Tibial nerve (tissue), 4 donors: ENCODE measurements around the gene CCDC3. TPM values are rescaled to one million over a fixed set of nuclear protein-coding genes. Genes with fewer than 3 reads are reported as not detected.

Experiments used
- DNase-seq, 2 donors: peaks; one replicate each; pipeline ENCODE4 v3.0.0-alpha.2; 2019; ENCODE audit warnings: low spot score in 2 of 2
- H3K27ac ChIP-seq, 4 donors: fragments of 200-600 bp; sonication (generic) in 3 of 4; one replicate each; pipeline ENCODE4 v1.5.1; 2017 to 2019; ENCODE audit warnings: mild to moderate bottlenecking in 1 of 4
- H3K27me3 ChIP-seq, 2 donors: fragments of 200-600 bp; sonication (generic) in 1 of 2; one replicate each; pipeline versions ENCODE4 v1.5.1 to v1.6.0; 2017 to 2019
- H3K36me3 ChIP-seq, 3 donors: fragments of 200-600 bp; sonication (generic); one replicate each; pipeline ENCODE4 v1.5.1; 2018 to 2019
- H3K4me1 ChIP-seq, 4 donors: fragments of 200-600 bp; sonication (generic) in 3 of 4; one replicate each; pipeline ENCODE4 v1.5.1; 2017 to 2019
- H3K4me3 ChIP-seq, 4 donors: fragments of 200-600 bp; sonication (generic) in 3 of 4; one replicate each; pipeline ENCODE4 v1.5.1; 2017 to 2019; ENCODE audit warnings: mild to moderate bottlenecking in 1 of 4, moderate library complexity in 1 of 4
- H3K9me3 ChIP-seq, 4 donors: fragments of 200-600 bp; sonication (generic) in 3 of 4; one replicate each; pipeline ENCODE4 v1.5.1; 2017 to 2019
- CTCF ChIP-seq, 5 experiments: fragments of 200-600 bp in 3 of 5; fragments of 450-650 bp in 2 of 5; sonication (generic) in 3 of 5; IDR thresholded peaks; one replicate each; pipeline ENCODE4 v1.5.1; 2016 to 2019; ENCODE audit warnings: antibody characterized with exemption in 5 of 5, mild to moderate bottlenecking in 3 of 5, moderate library complexity in 2 of 5
- EP300 ChIP-seq, 2 donors: sonication (generic); formaldehyde crosslinking; IDR thresholded peaks; one replicate each; pipeline ENCODE4 v1.6.1; 2017; ENCODE audit warnings: antibody characterized with exemption in 2 of 2, mild to moderate bottlenecking in 1 of 2
- POLR2A ChIP-seq, 2 donors: fragments of 450-650 bp; IDR thresholded peaks; one replicate each; pipeline ENCODE4 v1.6.1; 2017; ENCODE audit warnings: antibody characterized with exemption in 2 of 2, mild to moderate bottlenecking in 2 of 2, moderate library complexity in 2 of 2
- WGBS, 2 donors: methylation state at CpG; one replicate each; pipeline ENCODE4 v1.1.5; 2018; 5-methylcytosine and 5-hydroxymethylcytosine counted together
- total RNA-seq, 4 donors: library from RNA; depleted of rRNA; stranded (reverse); fragments of >200 nt; gene quantifications; one replicate each; pipeline ENCODE4 v1.1.0, GENCODE V29; 2016

Gene CCDC3
- total RNA-seq, 4 donors from 2014 or later = 73.2 to 188 (median 149) TPM

DNA sequence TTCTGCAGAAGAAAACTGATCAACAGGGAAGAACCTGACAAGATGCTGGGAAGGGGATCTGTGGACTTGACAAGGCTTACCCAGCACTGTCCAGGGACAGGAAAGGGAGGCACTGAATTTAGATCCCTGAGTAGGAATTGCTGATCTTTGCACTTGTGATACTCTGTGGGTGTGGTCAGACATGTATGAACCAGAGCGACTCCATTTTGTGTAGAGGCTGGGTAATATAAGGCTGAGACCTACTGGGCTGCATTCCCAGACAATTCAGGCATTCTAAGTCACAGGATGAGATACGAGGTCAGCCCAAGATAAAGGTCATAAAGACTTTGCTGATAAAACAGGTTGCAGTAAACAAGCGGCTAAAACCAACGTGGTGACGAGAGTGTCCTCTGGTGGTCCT, 60.7 kb downstream of the CCDC3 start:
- Histone ChIP-seq H3K27me3 (no peaks in the 10 kb centered on the region), H3K27ac (no peak overlapping the region), H3K9me3 (no peaks in the 10 kb centered on the region), H3K4me3 (no peak overlapping the region), H3K4me1 (peaks cover 0 to 6% (median 0%) of the 10 kb centered on the region in 4 donors), H3K36me3 (no peaks in the 10 kb centered on the region)
- no peak for TF ChIP-seq EP300 (IDR thresholded peaks at IDR 0.05)
- no peak for TF ChIP-seq POLR2A (IDR thresholded peaks at IDR 0.05)
- no peak for TF ChIP-seq CTCF (IDR thresholded peaks at IDR 0.05)
- 73 to 79% methylated on average over 5 of the region's 5 CpGs for WGBS, 2 donors
- no peak for DNase-seq

- no peaks in the 10 kb centered on the region for H3K27me3 ChIP-seq
- peaks cover 0 to 6% (median 0%) of the 10 kb centered on the region in 4 donors for H3K4me1 ChIP-seq
- H3K9me3 ChIP-seq = no peaks in the 10 kb centered on the region
- no peaks in the 10 kb centered on the region for H3K36me3 ChIP-seq
- TF ChIP-seq CTCF (IDR thresholded peaks at IDR 0.05) = no peak
- no peak for TF ChIP-seq POLR2A (IDR thresholded peaks at IDR 0.05)
- TF ChIP-seq EP300 (IDR thresholded peaks at IDR 0.05) = no peak
- H3K4me3 ChIP-seq = no peak overlapping the region
- whole genome bisulfite sequencing, 2 donors = 60 to 62% methylated on average over 4 of the region's 4 CpGs
- no peak overlapping the region for H3K27ac ChIP-seq
- DNase-seq = no peak
Measured at GRCh38 chr10:12938271-12938670, 63.2 kb downstream of the CCDC3 start.

DNA sequence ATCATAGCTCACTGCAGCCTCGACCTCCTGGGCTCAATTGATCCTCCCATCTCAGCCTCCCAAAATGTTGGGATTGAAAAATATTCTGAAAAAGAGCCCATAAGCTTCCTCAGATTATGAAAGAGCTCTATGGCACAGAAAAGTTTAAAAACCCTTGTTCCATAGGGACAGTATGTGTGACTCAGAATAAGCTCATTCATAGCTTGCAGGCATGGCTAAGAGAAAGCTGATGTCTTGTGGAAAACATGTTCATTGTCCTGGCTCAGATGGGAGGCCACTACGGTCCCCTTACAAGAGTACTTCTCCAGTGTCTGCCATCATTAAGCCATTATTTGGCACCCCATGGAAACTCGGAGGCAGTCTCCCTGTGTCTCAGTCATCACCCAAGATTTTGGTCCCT, 64.0 kb downstream of the CCDC3 start:
- Histone ChIP-seq H3K36me3 (no peaks in the 10 kb centered on the region), H3K4me3 (no peak overlapping the region), H3K27ac (no peak overlapping the region), H3K4me1 (peaks cover 0 to 3% (median 0%) of the 10 kb centered on the region in 4 donors), H3K27me3 (no peaks in the 10 kb centered on the region), H3K9me3 (no peaks in the 10 kb centered on the region)
- DNase-seq = no peak
- 74% methylated on average over 3 of the region's 3 CpGs for WGBS, 2 donors
- TF ChIP-seq EP300 (IDR thresholded peaks at IDR 0.05) (no peak), CTCF (IDR thresholded peaks at IDR 0.05) (no peak), POLR2A (IDR thresholded peaks at IDR 0.05) (no peak)

GRCh38 chr10:12934777-12935176, 66.7 kb downstream of the CCDC3 start:
- no peak overlapping the region for H3K27ac ChIP-seq
- H3K27me3 ChIP-seq = no peaks in the 10 kb centered on the region
- WGBS, 2 donors = 92 to 98% methylated on average over 4 of the region's 4 CpGs
- no peaks in the 10 kb centered on the region for H3K36me3 ChIP-seq
- TF ChIP-seq CTCF (IDR thresholded peaks at IDR 0.05) (no peak), EP300 (IDR thresholded peaks at IDR 0.05) (no peak), POLR2A (IDR thresholded peaks at IDR 0.05) (no peak)
- no peaks in the 10 kb centered on the region for H3K9me3 ChIP-seq
- no peaks in the 10 kb centered on the region for H3K4me1 ChIP-seq
- no peak for DNase-seq
- H3K4me3 ChIP-seq = no peak overlapping the region

DNA sequence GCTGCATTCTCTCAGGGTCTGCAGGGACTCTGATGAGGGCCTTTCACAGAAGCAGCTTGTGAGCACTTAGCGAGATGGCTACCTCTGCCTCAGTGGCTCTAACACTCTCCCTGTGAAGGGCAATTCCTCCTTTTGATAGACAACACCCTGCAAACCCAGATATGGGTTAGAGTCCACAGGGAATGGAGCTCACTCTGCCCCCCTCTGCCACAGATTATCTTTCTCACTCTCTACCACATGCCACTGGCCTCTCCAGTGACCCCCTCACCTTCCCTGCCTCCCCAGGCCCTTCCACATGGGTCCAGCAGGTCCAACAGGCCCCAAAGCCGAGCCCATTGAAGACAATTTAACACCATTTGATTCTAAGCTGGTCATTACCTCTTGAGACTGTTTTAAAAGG, 72.1 kb downstream of the CCDC3 start:
- no peak overlapping the region for H3K27ac ChIP-seq
- TF ChIP-seq POLR2A (IDR thresholded peaks at IDR 0.05) = no peak
- TF ChIP-seq CTCF (IDR thresholded peaks at IDR 0.05) = no peak
- no peak for TF ChIP-seq EP300 (IDR thresholded peaks at IDR 0.05)
- H3K4me3 ChIP-seq = no peak overlapping the region
- no peaks in the 10 kb centered on the region for H3K36me3 ChIP-seq
- H3K9me3 ChIP-seq = peaks cover 0 to 7% (median 0%) of the 10 kb centered on the region in 4 donors
- 81 to 93% methylated on average over 2 of the region's 2 CpGs for WGBS, 2 donors
- no peaks in the 10 kb centered on the region for H3K4me1 ChIP-seq
- no peaks in the 10 kb centered on the region for H3K27me3 ChIP-seq
- no peak for DNase-seq
